ENCODE measurements around the gene PRKAA1.

PRKAA1 gene

DNA sequence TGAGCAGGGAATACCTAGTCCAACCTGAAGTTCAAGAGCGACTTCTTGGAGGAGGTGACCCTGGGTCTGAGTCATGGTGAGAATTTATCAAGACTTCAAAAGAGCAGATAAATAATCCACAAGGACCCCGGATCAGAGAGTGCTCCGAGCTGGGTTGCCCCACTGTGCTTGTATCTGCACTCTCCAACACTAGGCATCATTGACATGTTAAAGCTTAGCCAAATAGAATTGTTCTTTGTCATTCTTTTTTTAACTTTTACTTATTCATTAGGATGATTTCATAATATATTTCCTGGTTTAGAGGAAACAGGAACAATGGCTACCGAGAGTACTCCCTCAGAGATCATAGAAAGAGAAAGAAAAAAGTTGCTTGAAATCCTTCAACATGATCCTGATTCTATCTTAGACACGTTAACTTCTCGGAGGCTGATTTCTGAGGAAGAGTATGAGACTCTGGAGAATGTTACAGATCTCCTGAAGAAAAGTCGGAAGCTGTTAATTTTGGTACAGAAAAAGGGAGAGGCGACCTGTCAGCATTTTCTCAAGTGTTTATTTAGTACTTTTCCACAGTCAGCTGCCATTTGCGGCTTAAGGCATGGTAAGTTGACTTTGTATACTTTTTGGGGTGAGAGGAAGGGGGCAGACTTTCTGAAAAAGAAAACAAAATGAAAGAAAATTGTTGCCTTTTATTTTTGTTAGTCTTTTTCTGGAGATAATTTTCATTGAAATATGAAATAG is 43.1 kb upstream of the PRKAA1 start, which contains the start of gene CARD6:
Gene CARD6 (plus strand): TSS at position 300 of the 738 bp plus-strand sequence. CDS start 16 bp downstream, at position 316.
- Histone ChIP-seq H3K27ac (peak within 1 kb of the TSS; percentile 36), H3K79me2 (no peaks in the 10 kb centered on the region), H3K4me1 (no peaks in the 10 kb centered on the region), H3K27me3 (ENCODE audit: control insufficient read depth, insufficient read depth, low read length) (no peaks in the 10 kb centered on the region), H3K9ac (no peak within 1 kb of the TSS), H3K4me2 (ENCODE audit: low read length) (peak within 1 kb of the TSS; percentile 77), H3K36me3 (ENCODE audit: control insufficient read depth, insufficient read depth, low read length) (no peaks in the 10 kb centered on the region), H3K4me3 (ENCODE audit: low read depth, low read length) (peak within 1 kb of the TSS; percentile 66), H3K9me3 (ENCODE audit: control insufficient read depth, low read length) (no peaks in the 10 kb centered on the region), H2AFZ (peak within 1 kb of the TSS; percentile 23)
- TF ChIP-seq, protein P1, sequence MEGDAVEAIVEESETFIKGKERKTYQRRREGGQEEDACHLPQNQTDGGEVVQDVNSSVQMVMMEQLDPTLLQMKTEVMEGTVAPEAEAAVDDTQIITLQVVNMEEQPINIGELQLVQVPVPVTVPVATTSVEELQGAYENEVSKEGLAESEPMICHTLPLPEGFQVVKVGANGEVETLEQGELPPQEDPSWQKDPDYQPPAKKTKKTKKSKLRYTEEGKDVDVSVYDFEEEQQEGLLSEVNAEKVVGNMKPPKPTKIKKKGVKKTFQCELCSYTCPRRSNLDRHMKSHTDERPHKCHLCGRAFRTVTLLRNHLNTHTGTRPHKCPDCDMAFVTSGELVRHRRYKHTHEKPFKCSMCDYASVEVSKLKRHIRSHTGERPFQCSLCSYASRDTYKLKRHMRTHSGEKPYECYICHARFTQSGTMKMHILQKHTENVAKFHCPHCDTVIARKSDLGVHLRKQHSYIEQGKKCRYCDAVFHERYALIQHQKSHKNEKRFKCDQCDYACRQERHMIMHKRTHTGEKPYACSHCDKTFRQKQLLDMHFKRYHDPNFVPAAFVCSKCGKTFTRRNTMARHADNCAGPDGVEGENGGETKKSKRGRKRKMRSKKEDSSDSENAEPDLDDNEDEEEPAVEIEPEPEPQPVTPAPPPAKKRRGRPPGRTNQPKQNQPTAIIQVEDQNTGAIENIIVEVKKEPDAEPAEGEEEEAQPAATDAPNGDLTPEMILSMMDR (IDR thresholded peaks at IDR 0.05) = no peak

DNA sequence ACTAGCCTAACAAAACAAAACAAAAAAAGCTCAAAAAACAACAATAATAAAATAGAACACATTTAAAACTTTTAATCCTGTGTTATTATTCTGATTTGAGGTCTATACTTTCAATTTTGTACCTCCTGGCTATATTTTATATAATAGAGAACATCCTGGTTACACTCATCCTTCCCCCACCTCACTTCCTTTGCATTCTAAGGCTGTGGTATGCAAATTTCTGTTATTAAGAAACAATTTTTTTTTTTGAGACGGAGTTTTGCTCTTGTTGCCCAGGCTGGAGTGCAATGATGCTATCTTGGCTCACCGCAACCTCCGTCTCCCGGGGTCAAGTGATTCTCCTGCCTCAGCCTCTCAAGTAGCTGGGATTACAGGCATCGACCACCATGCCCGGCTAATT is 39.9 kb upstream of the PRKAA1 start:
- no peaks in the 10 kb centered on the region for H3K79me2 ChIP-seq
- TF ChIP-seq, protein P1 (IDR thresholded peaks at IDR 0.05) = no peak
- no peaks in the 10 kb centered on the region for H3K9me3 ChIP-seq (ENCODE audit: control insufficient read depth, low read length)
- H2AFZ ChIP-seq = no peak overlapping the region
- H3K36me3 ChIP-seq (ENCODE audit: control insufficient read depth, insufficient read depth, low read length) = no peaks in the 10 kb centered on the region
- H3K27me3 ChIP-seq (ENCODE audit: control insufficient read depth, insufficient read depth, low read length) = no peaks in the 10 kb centered on the region
- no peak overlapping the region for H3K27ac ChIP-seq
- H3K9ac ChIP-seq = no peak overlapping the region
- no peak overlapping the region for H3K4me2 ChIP-seq (ENCODE audit: low read length)
- no peak overlapping the region for H3K4me3 ChIP-seq (ENCODE audit: low read depth, low read length)
- peaks cover 10% of the 10 kb centered on the region for H3K4me1 ChIP-seq

GRCh38 chr5:40834849-40835787 is 36.9 kb upstream of the PRKAA1 start, which contains the start of gene RPL37:
Gene RPL37, minus strand, starts transcription at chr5:40835222. Its CDS starts 37 bp downstream, at chr5:40835185.
- Histone ChIP-seq H3K4me1 (peaks cover 12% of the 10 kb centered on the region), H3K4me3 (ENCODE audit: low read depth, low read length) (peak within 1 kb of the TSS; percentile 86), H3K36me3 (ENCODE audit: control insufficient read depth, insufficient read depth, low read length) (no peaks in the 10 kb centered on the region), H3K4me2 (ENCODE audit: low read length) (peak within 1 kb of the TSS; percentile 84), H3K9ac (peak within 1 kb of the TSS; percentile 81), H3K27ac (peak within 1 kb of the TSS; percentile 90), H3K79me2 (no peaks in the 10 kb centered on the region), H3K9me3 (ENCODE audit: control insufficient read depth, low read length) (no peaks in the 10 kb centered on the region), H3K27me3 (ENCODE audit: control insufficient read depth, insufficient read depth, low read length) (no peaks in the 10 kb centered on the region), H2AFZ (peak within 1 kb of the TSS; percentile 96)
- TF ChIP-seq, protein P1 (IDR thresholded peaks at IDR 0.05) = no peak

DNA sequence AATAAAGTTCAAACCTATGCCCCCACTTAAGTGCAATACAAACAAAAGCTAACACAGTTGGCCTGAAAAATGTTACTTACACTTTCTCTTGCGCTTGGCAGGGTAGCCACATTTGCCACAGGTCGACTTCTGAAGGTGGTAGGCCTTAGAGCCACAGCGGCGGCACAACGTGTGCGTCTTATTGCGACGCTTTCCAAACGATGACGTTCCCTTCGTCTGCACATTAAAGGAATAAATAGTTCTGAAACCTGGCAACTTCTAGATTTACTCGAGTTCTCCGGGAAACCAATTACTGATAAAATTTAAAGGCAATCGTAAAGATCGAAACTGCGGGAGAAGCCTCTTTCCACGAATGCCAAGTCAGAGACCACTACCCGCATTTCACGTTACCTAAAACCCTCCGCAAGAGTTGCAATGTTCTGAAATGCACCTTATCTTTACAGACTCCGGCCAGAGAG is 36.2 kb upstream of the PRKAA1 start:
- Histone ChIP-seq H3K27ac (peak overlapping the region; percentile 90), H2AFZ (peak overlapping the region; percentile 96), H3K27me3 (ENCODE audit: control insufficient read depth, insufficient read depth, low read length) (no peaks in the 10 kb centered on the region), H3K9ac (peak overlapping the region; percentile 81), H3K79me2 (no peaks in the 10 kb centered on the region), H3K36me3 (ENCODE audit: control insufficient read depth, insufficient read depth, low read length) (no peaks in the 10 kb centered on the region), H3K4me3 (ENCODE audit: low read depth, low read length) (peak overlapping the region; percentile 86), H3K4me2 (ENCODE audit: low read length) (peak overlapping the region; percentile 84), H3K9me3 (ENCODE audit: control insufficient read depth, low read length) (no peaks in the 10 kb centered on the region), H3K4me1 (peaks cover 12% of the 10 kb centered on the region)
- TF ChIP-seq, protein P1 (IDR thresholded peaks at IDR 0.05) = no peak
